ENCODE data around the gene MCC. TPM values are rescaled to one million over a fixed set of nuclear protein-coding genes. Genes with fewer than 3 reads are reported as not detected.

The MCC gene
- total and polyA plus RNA-seq, 2 donors (not counting 1 experiment from before 2014, with no cell fraction given): 3.2 to 41.3 TPM

DNA sequence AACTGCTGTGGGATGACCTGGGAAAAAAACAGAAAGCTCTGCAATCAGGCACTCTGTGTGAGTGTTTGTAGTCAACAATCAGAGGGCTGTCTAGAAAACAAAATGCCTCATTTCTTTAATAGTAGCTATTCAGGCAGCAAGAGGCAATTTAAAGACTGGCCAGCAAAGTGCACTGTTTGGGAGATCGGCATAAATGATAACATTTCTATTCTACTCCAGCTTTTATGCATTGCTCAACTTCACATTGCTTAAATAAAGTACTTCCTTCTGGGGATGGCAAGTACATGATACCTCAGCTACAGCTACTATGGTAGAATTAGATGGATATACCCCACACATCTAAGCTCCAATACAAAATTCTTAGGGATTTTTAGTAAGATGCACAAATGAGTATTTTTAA is 318.5 kb downstream of the MCC start:
- H3K36me3 ChIP-seq (ENCODE audit: control insufficient read depth, insufficient read depth, low read length): no peaks in the 10 kb centered on the region
- H3K27me3 ChIP-seq (ENCODE audit: control insufficient read depth, insufficient read depth, low read length): no peaks in the 10 kb centered on the region
- no peak overlapping the region for H3K4me3 ChIP-seq (replicated peaks in 1 of 4; ENCODE audit: control extremely low read depth in 1 of 4, insufficient read depth in 1 of 4, low read depth in 3 of 4, low read length in 4 of 4)

DNA sequence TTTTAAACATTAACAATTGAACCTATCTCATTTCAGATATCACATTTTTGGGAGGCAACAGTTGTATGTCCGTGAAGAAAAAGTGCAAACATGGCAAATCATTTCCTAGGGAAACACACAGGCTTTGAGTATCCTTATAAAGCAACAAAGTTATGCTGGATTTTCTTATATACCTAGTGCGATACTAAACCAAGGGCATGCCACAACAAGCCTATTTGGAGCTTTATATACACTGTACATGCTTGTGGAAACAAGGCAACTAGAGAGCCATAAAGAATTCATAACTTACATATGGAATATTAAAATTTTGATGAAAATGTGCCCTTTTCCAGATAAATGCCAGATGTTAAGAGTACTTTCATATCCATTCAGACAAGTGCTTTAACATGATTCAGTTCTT is 320.3 kb downstream of the MCC start:
- no peak overlapping the region for H3K4me3 ChIP-seq (replicated peaks in 1 of 4; ENCODE audit: control extremely low read depth in 1 of 4, insufficient read depth in 1 of 4, low read depth in 3 of 4, low read length in 4 of 4)
- H3K9ac ChIP-seq (ENCODE audit: insufficient read depth, low read length): no peak overlapping the region
- no peak overlapping the region for H2AFZ ChIP-seq (ENCODE audit: low read length)
- H4K20me1 ChIP-seq (ENCODE audit: control insufficient read depth, extremely low read depth, insufficient read depth, low read length): no peaks in the 10 kb centered on the region
- no peaks in the 10 kb centered on the region for H3K27me3 ChIP-seq (ENCODE audit: control insufficient read depth, insufficient read depth, low read length)
- H3K36me3 ChIP-seq (ENCODE audit: control insufficient read depth, insufficient read depth, low read length): no peaks in the 10 kb centered on the region
- no peaks in the 10 kb centered on the region for H3K79me2 ChIP-seq (ENCODE audit: control insufficient read depth, insufficient read depth, low read length)
- no peaks in the 10 kb centered on the region for H3K9me3 ChIP-seq (ENCODE audit: control insufficient read depth, insufficient read depth, low read depth, low read length)
- DNase-seq (ENCODE audit: low read depth in 2 of 2): no peak
- peaks cover 2% of the 10 kb centered on the region for H3K4me1 ChIP-seq (ENCODE audit: control insufficient read depth, extremely low read depth, insufficient read depth, low read length)
- H3K4me2 ChIP-seq (ENCODE audit: extremely low read depth, insufficient read depth, low read length): no peak overlapping the region
- no peak overlapping the region for H3K27ac ChIP-seq (ENCODE audit: insufficient read depth, low read length)
- TF ChIP-seq, protein P1, sequence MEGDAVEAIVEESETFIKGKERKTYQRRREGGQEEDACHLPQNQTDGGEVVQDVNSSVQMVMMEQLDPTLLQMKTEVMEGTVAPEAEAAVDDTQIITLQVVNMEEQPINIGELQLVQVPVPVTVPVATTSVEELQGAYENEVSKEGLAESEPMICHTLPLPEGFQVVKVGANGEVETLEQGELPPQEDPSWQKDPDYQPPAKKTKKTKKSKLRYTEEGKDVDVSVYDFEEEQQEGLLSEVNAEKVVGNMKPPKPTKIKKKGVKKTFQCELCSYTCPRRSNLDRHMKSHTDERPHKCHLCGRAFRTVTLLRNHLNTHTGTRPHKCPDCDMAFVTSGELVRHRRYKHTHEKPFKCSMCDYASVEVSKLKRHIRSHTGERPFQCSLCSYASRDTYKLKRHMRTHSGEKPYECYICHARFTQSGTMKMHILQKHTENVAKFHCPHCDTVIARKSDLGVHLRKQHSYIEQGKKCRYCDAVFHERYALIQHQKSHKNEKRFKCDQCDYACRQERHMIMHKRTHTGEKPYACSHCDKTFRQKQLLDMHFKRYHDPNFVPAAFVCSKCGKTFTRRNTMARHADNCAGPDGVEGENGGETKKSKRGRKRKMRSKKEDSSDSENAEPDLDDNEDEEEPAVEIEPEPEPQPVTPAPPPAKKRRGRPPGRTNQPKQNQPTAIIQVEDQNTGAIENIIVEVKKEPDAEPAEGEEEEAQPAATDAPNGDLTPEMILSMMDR (conservative IDR thresholded peaks at IDR 0.05 in 1 of 2, IDR thresholded peaks at IDR 0.05 in 1 of 2; ENCODE audit: low read depth in 1 of 2, low read length in 2 of 2): no peak
- TF ChIP-seq EZH2 (IDR thresholded peaks at IDR 0.05; ENCODE audit: low read length, missing control alignments): no peak

More for the DNA sequence above, 318.5 kb downstream of the MCC start:
- no peak overlapping the region for H3K9ac ChIP-seq (ENCODE audit: insufficient read depth, low read length)
- DNase-seq (ENCODE audit: low read depth in 2 of 2): peak in 1 of 2 donors; percentile 22
- no peaks in the 10 kb centered on the region for H3K79me2 ChIP-seq (ENCODE audit: control insufficient read depth, insufficient read depth, low read length)
- no peak overlapping the region for H2AFZ ChIP-seq (ENCODE audit: low read length)
- no peak overlapping the region for H3K27ac ChIP-seq (ENCODE audit: insufficient read depth, low read length)
- H3K4me2 ChIP-seq (ENCODE audit: extremely low read depth, insufficient read depth, low read length): no peak overlapping the region
- TF ChIP-seq, protein P1 (conservative IDR thresholded peaks at IDR 0.05 in 1 of 2, IDR thresholded peaks at IDR 0.05 in 1 of 2; ENCODE audit: low read depth in 1 of 2, low read length in 2 of 2): no peak
- TF ChIP-seq EZH2 (IDR thresholded peaks at IDR 0.05; ENCODE audit: low read length, missing control alignments): no peak
- H4K20me1 ChIP-seq (ENCODE audit: control insufficient read depth, extremely low read depth, insufficient read depth, low read length): no peaks in the 10 kb centered on the region
- H3K4me1 ChIP-seq (ENCODE audit: control insufficient read depth, extremely low read depth, insufficient read depth, low read length): peaks cover 2% of the 10 kb centered on the region
- no peaks in the 10 kb centered on the region for H3K9me3 ChIP-seq (ENCODE audit: control insufficient read depth, insufficient read depth, low read depth, low read length)

DNA sequence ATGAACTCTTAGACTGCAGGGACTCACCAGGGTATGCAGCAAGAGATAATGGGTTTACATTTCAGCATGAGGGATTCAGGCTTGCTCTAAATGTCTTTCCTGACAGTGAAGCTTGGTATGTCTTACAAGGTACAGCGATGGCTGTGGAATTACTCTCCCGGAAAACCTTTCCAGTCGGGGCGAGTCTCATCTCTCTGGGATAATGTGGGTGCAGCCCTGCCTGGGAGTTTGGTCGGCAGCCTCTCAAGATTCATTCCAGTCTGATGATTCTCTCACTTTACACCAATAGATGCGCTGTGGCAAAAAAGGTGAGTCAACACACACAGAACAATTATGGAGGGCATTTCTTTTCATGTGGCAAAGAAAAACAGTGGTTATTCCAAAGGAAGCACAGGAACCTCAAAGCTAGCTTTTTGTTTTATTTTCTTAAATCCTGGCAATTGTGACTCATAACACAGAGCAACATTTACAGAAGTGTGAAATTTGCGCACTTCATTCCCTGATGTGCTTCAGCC is 321.3 kb downstream of the MCC start:
- Histone ChIP-seq H3K79me2 (ENCODE audit: control insufficient read depth, insufficient read depth, low read length) (no peaks in the 10 kb centered on the region), H3K36me3 (ENCODE audit: control insufficient read depth, insufficient read depth, low read length) (no peaks in the 10 kb centered on the region), H4K20me1 (ENCODE audit: control insufficient read depth, extremely low read depth, insufficient read depth, low read length) (no peaks in the 10 kb centered on the region), H3K27me3 (ENCODE audit: control insufficient read depth, insufficient read depth, low read length) (no peaks in the 10 kb centered on the region), H3K4me3 (replicated peaks in 1 of 4; ENCODE audit: control extremely low read depth in 1 of 4, insufficient read depth in 1 of 4, low read depth in 3 of 4, low read length in 4 of 4) (peak overlapping the region in 1 of 4 experiments; percentile 10), H2AFZ (ENCODE audit: low read length) (no peak overlapping the region), H3K9me3 (ENCODE audit: control insufficient read depth, insufficient read depth, low read depth, low read length) (no peaks in the 10 kb centered on the region), H3K27ac (ENCODE audit: insufficient read depth, low read length) (peak overlapping the region; percentile 33), H3K9ac (ENCODE audit: insufficient read depth, low read length) (no peak overlapping the region), H3K4me1 (ENCODE audit: control insufficient read depth, extremely low read depth, insufficient read depth, low read length) (peaks cover 4% of the 10 kb centered on the region), H3K4me2 (ENCODE audit: extremely low read depth, insufficient read depth, low read length) (peak overlapping the region; percentile 65)
- DNase-seq (ENCODE audit: low read depth in 2 of 2): peak; percentile 31 to 97
- TF ChIP-seq EZH2 (IDR thresholded peaks at IDR 0.05; ENCODE audit: low read length, missing control alignments): no peak
